HEK293 (cell line): ENCODE measurements around the gene LCN6.
"Not testable (repeated sequence)": the region's sequence is repeated elsewhere in the genome, so short reads cannot be mapped to it uniquely, and the experiment has no call there.

Source experiments
- CTCF ChIA-PET: fragments of 350-600 bp; formaldehyde crosslinking; extraction: SDS; loops from one replicate; lab custom pipeline; 2021; ENCODE audit warnings: antibody characterized with exemption; lab: Yijun Ruan, JAX
- POLR2A ChIA-PET: fragments of 300-600 bp; formaldehyde crosslinking; extraction: SDS; loops from one replicate; lab custom pipeline; 2020; ENCODE audit warnings: antibody characterized with exemption, inconsistent platforms; lab: Yijun Ruan, JAX
- H3K27ac ChIP-seq: fragments of 200-500 bp; sonication (Bioruptor generic); 2 replicates; pipeline ENCODE4 v1.5.1; 2014; ENCODE audit warnings: low read depth, low read length, control low read depth, inconsistent platforms; ENCODE audit errors: extremely low read depth
- H3K36me3 ChIP-seq, 2 experiments: fragments of 200-500 bp in 1 of 2; sonication (Bioruptor generic) in 1 of 2; 1 replicate in 1 of 2; 2 replicates in 1 of 2; pipeline ENCODE4 v1.5.1; 2014 to 2017; ENCODE audit warnings: inconsistent platforms in 2 of 2, low read length in 2 of 2; ENCODE audit not compliant: control insufficient read depth in 2 of 2, insufficient read depth in 1 of 2
- H3K4me1 ChIP-seq: fragments of 200-500 bp; sonication (Bioruptor generic); 2 replicates; pipeline ENCODE4 v1.5.1; 2014; ENCODE audit warnings: mild to moderate bottlenecking, low read length, inconsistent platforms; ENCODE audit not compliant: control insufficient read depth, insufficient read depth
- H3K4me3 ChIP-seq: 2 replicates; pipeline ENCODE4 v1.5.1; 2011; ENCODE audit warnings: low read depth, mild to moderate bottlenecking, control low read depth, low read length, moderate library complexity
- H3K9me3 ChIP-seq: fragments of 200-500 bp; sonication (Bioruptor generic); 2 replicates; pipeline ENCODE4 v1.5.1; 2014; ENCODE audit warnings: low read depth, low read length, inconsistent platforms; ENCODE audit not compliant: control insufficient read depth, insufficient read depth
- FEZF1 ChIP-seq: fragments of 450-650 bp; formaldehyde crosslinking; IDR thresholded peaks from 2 replicates; pipeline ENCODE4 v1.5.1; 2016; ENCODE audit warnings: missing biosample characterization, missing genetic modification characterization
- PRDM10 ChIP-seq: fragments of 450-650 bp; formaldehyde crosslinking; IDR thresholded peaks from 2 replicates; pipeline ENCODE4 v1.5.1; 2016; ENCODE audit warnings: missing biosample characterization, missing genetic modification characterization
- PRDM6 ChIP-seq: fragments of 450-650 bp; formaldehyde crosslinking; IDR thresholded peaks from 2 replicates; pipeline ENCODE4 v1.5.1; 2017; ENCODE audit warnings: missing biosample characterization, missing genetic modification characterization
- ZBTB7A ChIP-seq: fragments of 450-650 bp; formaldehyde crosslinking; IDR thresholded peaks from 2 replicates; pipeline ENCODE4 v1.5.1; 2016; ENCODE audit warnings: low read depth, missing biosample characterization, missing genetic modification characterization
- ZEB2 ChIP-seq: fragments of 450-650 bp; formaldehyde crosslinking; IDR thresholded peaks from 2 replicates; pipeline ENCODE4 v1.5.1; 2016; ENCODE audit warnings: missing biosample characterization, missing genetic modification characterization
- ZFHX2 ChIP-seq: fragments of 450-650 bp; formaldehyde crosslinking; conservative IDR thresholded peaks from 2 replicates; pipeline ENCODE4 v1.5.1; 2016; ENCODE audit warnings: missing biosample characterization, missing genetic modification characterization
- ZNF132 ChIP-seq: fragments of 450-650 bp; formaldehyde crosslinking; IDR thresholded peaks from 2 replicates; pipeline ENCODE4 v1.5.1; 2017; ENCODE audit warnings: missing biosample characterization, missing genetic modification characterization, borderline replicate concordance
- ZNF18 ChIP-seq: fragments of 450-650 bp; formaldehyde crosslinking; IDR thresholded peaks from 2 replicates; pipeline ENCODE4 v1.5.1; 2016; ENCODE audit warnings: missing biosample characterization, missing genetic modification characterization
- ZNF324 ChIP-seq: fragments of 450-650 bp; formaldehyde crosslinking; IDR thresholded peaks from 2 replicates; pipeline ENCODE4 v1.5.1; 2016; ENCODE audit warnings: missing biosample characterization, missing genetic modification characterization
- ZNF335 ChIP-seq: fragments of 450-650 bp; formaldehyde crosslinking; conservative IDR thresholded peaks from 2 replicates; pipeline ENCODE4 v1.5.1; 2016; ENCODE audit warnings: missing biosample characterization, missing genetic modification characterization
- ZNF350 ChIP-seq: fragments of 450-650 bp; formaldehyde crosslinking; IDR thresholded peaks from 2 replicates; pipeline ENCODE4 v1.5.0; 2017; ENCODE audit warnings: missing biosample characterization, mild to moderate bottlenecking, missing genetic modification characterization
- ZNF488 ChIP-seq: fragments of 450-650 bp; formaldehyde crosslinking; IDR thresholded peaks from 2 replicates; pipeline ENCODE4 v1.5.1; 2016; ENCODE audit warnings: missing biosample characterization, missing genetic modification characterization
- ZNF610 ChIP-seq: fragments of 450-650 bp; formaldehyde crosslinking; IDR thresholded peaks from 2 replicates; pipeline ENCODE4 v1.5.1; 2016; ENCODE audit warnings: missing biosample characterization, missing genetic modification characterization, borderline replicate concordance
- ZNF660 ChIP-seq: fragments of 450-650 bp; IDR thresholded peaks from 2 replicates; pipeline ENCODE4 v1.5.1; 2018; ENCODE audit warnings: missing biosample characterization, mild to moderate bottlenecking, missing genetic modification characterization
- ZNF692 ChIP-seq: fragments of 450-650 bp; formaldehyde crosslinking; IDR thresholded peaks from 2 replicates; pipeline ENCODE4 v1.5.1; 2016; ENCODE audit warnings: missing biosample characterization, missing genetic modification characterization
- ZNF777 ChIP-seq: fragments of 450-650 bp; formaldehyde crosslinking; IDR thresholded peaks from 2 replicates; pipeline ENCODE4 v1.5.1; 2017; ENCODE audit warnings: missing biosample characterization, missing genetic modification characterization, borderline replicate concordance
- ZSCAN30 ChIP-seq: fragments of 450-650 bp; IDR thresholded peaks from 2 replicates; pipeline ENCODE4 v1.5.1; 2018; ENCODE audit warnings: missing biosample characterization, mild to moderate bottlenecking, missing genetic modification characterization, moderate library complexity

Gene LCN6

GRCh38 chr9:136789523-136789937, 41.2 kb upstream of the LCN6 start:
- CTCF ChIA-PET = interaction anchor here (0.5 to 6.1 kb wide), 6 partner anchors 11 to 276 kb away, joined by 3 to 61 read pairs (median 9); no protein-coding TSS in a partner anchor
- Histone ChIP-seq H3K4me3 (no peak overlapping the region), H3K9me3 (no peaks in the 10 kb centered on the region), H3K36me3 (peaks cover 0 to 19% of the 10 kb centered on the region in 2 experiments; a peak in 1 of 3 replicates)
- POLR2A ChIA-PET = interaction anchor here (1.0 kb wide), 1 partner anchor 12 kb away, joined by 3 read pairs; no protein-coding TSS in a partner anchor
- no peak for TF ChIP-seq ZNF350
- TF ChIP-seq ZNF335 (tag by site-specific recombination) = 0 out of 2 replicates have a peak, but pooled peaks have one; percentile 8
- TF ChIP-seq, all 188 proteins: peak for 1
- Histone ChIP-seq H3K4me1 (peaks cover 6% of the 10 kb centered on the region), H3K27ac (no peak overlapping the region)

GRCh38 chr9:136788644-136789522, 40.6 kb upstream of the LCN6 start:
- CTCF ChIA-PET = interaction anchor here (0.5 to 6.1 kb wide), 33 partner anchors 11 to 480 kb away, joined by 3 to 61 read pairs (median 5); partner anchors contain the start of genes ABCA2, FUT7, LCN15 and LCN8
- TF ChIP-seq FEZF1 (tag by site-specific recombination) (peak; percentile 56), ZNF692 (tag by site-specific recombination) (peak; percentile 38; the same call in 1 of the 2 replicates)
- H3K9me3 ChIP-seq, H3K4me3 ChIP-seq, H3K4me1 ChIP-seq, H3K27ac ChIP-seq: not testable (repeated sequence)
- POLR2A ChIA-PET = interaction anchor here (1.0 kb wide), 1 partner anchor 11 kb away, joined by 3 read pairs; no protein-coding TSS in a partner anchor
- peaks cover 0 to 17% of the 10 kb centered on the region in 2 experiments; a peak in 1 of 3 replicates for H3K36me3 ChIP-seq

- POLR2A ChIA-PET = no interaction called here
- TF ChIP-seq ZBTB7A (tag by site-specific recombination) = no peak
- TF ChIP-seq PRDM6 = no peak
- peak; percentile 44; the same call in 1 of the 2 replicates for TF ChIP-seq ZFHX2
- TF ChIP-seq ZNF324 = peak; percentile 60
- TF ChIP-seq ZNF132 = no peak
- TF ChIP-seq ZNF777 (tag by site-specific recombination) = no peak
- peak; percentile 63; the same call in 1 of the 2 replicates for TF ChIP-seq ZEB2 (tag by site-specific recombination)
- peak; percentile 29; the same call in 1 of the 2 replicates for TF ChIP-seq ZNF660
- no peak for TF ChIP-seq ZNF488 (tag by site-specific recombination)
- TF ChIP-seq PRDM10 = peak; percentile 55; the same call in 1 of the 2 replicates
- TF ChIP-seq ZSCAN30 (tag by site-specific recombination) = no peak; the same call in 1 of the 2 replicates
- TF ChIP-seq ZNF610 (tag by site-specific recombination) = no peak
- no peak for TF ChIP-seq ZNF18 (tag by site-specific recombination)
Observed at GRCh38 chr9:136787690-136788400, 39.5 kb upstream of the LCN6 start.

More at GRCh38 chr9:136787690-136788400, 39.5 kb upstream of the LCN6 start:
- no peaks in the 10 kb centered on the region for H3K9me3 ChIP-seq
- peaks cover 0 to 7% of the 10 kb centered on the region in 2 experiments; a peak in 1 of 3 replicates for H3K36me3 ChIP-seq
- CTCF ChIA-PET = interaction anchor here (0.6 to 6.1 kb wide), 48 partner anchors 10 to 977 kb away, joined by 3 to 61 read pairs (median 5); partner anchors contain the start of genes ABCA2, CLIC3, FUT7 and LCN15
- peaks cover 6% of the 10 kb centered on the region for H3K4me1 ChIP-seq
- H3K4me3 ChIP-seq = no peak overlapping the region
- H3K27ac ChIP-seq = no peak overlapping the region
